Hematopoietic multipotent progenitor cell (in vitro differentiated cells): ENCODE data around the gene GCNT1. TPM values are rescaled to one million over a fixed set of nuclear protein-coding genes. Genes with fewer than 3 reads are reported as not detected.
A peak's percentile ranks its signal among the peaks of the same experiment; 100 is the strongest.
"Not testable (repeated sequence)": the region's sequence is repeated elsewhere in the genome, so short reads cannot be mapped to it uniquely, and the experiment has no call there.

Source experiments
- DNase-seq, 3 donors: peaks; one replicate each; pipeline ENCODE4 v3.0.0-alpha.2; 2011 to 2015; ENCODE audit warnings: low read depth in 2 of 3, low spot score in 2 of 3
- total RNA-seq: library from RNA; depleted of rRNA; stranded (reverse); fragments of >200 nt; gene quantifications from one replicate; pipeline ENCODE4 v1.2.3, GENCODE V29; 2012

Gene GCNT1
- total RNA-seq, 1 donor: 35.8 TPM

GRCh38 chr9:76530458-76531110 is 71.6 kb downstream of the GCNT1 start:
- peak in 2 of 3 donors; percentile 23 to 43 for DNase-seq

GRCh38 chr9:76531231-76531780 is 72.3 kb downstream of the GCNT1 start:
- DNase-seq: no peak

GRCh38 chr9:76532877-76533276 is 73.9 kb downstream of the GCNT1 start:
- DNase-seq: not testable (repeated sequence)

GRCh38 chr9:76534026-76534425 is 75.0 kb downstream of the GCNT1 start:
- peak in 1 of 3 donors; percentile 3 for DNase-seq

- DNase-seq: no peak
Measured at GRCh38 chr9:76537150-76537646, 78.2 kb downstream of the GCNT1 start.

GRCh38 chr9:76539180-76539579 is 80.2 kb downstream of the GCNT1 start:
- no peak for DNase-seq

GRCh38 chr9:76542360-76542759 is 83.4 kb downstream of the GCNT1 start:
- no peak for DNase-seq

- DNase-seq: no peak
Measured at GRCh38 chr9:76545191-76545590, 86.2 kb downstream of the GCNT1 start.

- DNase-seq: no peak
Measured at GRCh38 chr9:76552181-76552580, 93.2 kb downstream of the GCNT1 start.

- DNase-seq: no peak
Measured at GRCh38 chr9:76552751-76553455, 93.9 kb downstream of the GCNT1 start.

GRCh38 chr9:76553680-76554079 is 94.7 kb downstream of the GCNT1 start:
- DNase-seq: no peak

Other genes starting within 250 kb of the GCNT1 start
- gene RFK, start 64.8 kb upstream of the GCNT1 start, total RNA-seq: 20.7 TPM